CD4-positive, alpha-beta T cell treated with Interleukin-6 at 100 ng/mL for 8 hours (primary cell): ENCODE measurements around the gene FER.
"Not testable (repeated sequence)": the region's sequence is repeated elsewhere in the genome, so short reads cannot be mapped to it uniquely, and the experiment has no call there.

Experiments used
- DNase-seq: peaks from one replicate; pipeline ENCODE4 v3.0.0-alpha.2; 2020; ENCODE audit warnings: mixed read lengths, low spot score

FER gene

GRCh38 chr5:109125755-109126429 lies 378.2 kb downstream of the FER start:
- DNase-seq = no peak

GRCh38 chr5:109126481-109126880 lies 378.8 kb downstream of the FER start:
- no peak for DNase-seq

- no peak for DNase-seq
These were observed 389.2 kb downstream of the FER start for GRCh38 chr5:109136906-109137305.

- DNase-seq = no peak
These were observed 393.8 kb downstream of the FER start for GRCh38 chr5:109141222-109142200.

- no peak for DNase-seq
These were observed 395.3 kb downstream of the FER start for GRCh38 chr5:109143031-109143430.

GRCh38 chr5:109145139-109145538 lies 397.4 kb downstream of the FER start:
- no peak for DNase-seq

- DNase-seq = no peak
These were observed 398.9 kb downstream of the FER start for GRCh38 chr5:109146591-109146990.

- DNase-seq = no peak
These were observed 404.9 kb downstream of the FER start for GRCh38 chr5:109152565-109152964.

- no peak for DNase-seq
These were observed 407.9 kb downstream of the FER start for GRCh38 chr5:109155625-109156024.

GRCh38 chr5:109156885-109157284 lies 409.2 kb downstream of the FER start:
- no peak for DNase-seq

- DNase-seq = no peak
These were observed 412.8 kb downstream of the FER start for GRCh38 chr5:109160468-109160867.

- DNase-seq = no peak
These were observed 414.4 kb downstream of the FER start for GRCh38 chr5:109161914-109162683.

GRCh38 chr5:109163336-109163735 lies 415.6 kb downstream of the FER start:
- no peak for DNase-seq

- DNase-seq = no peak
These were observed 416.3 kb downstream of the FER start for GRCh38 chr5:109164001-109164400.

- DNase-seq = no peak
These were observed 419.9 kb downstream of the FER start for GRCh38 chr5:109167586-109167985.

GRCh38 chr5:109168151-109168550 lies 420.5 kb downstream of the FER start:
- no peak for DNase-seq

- DNase-seq = no peak
These were observed 423.1 kb downstream of the FER start for GRCh38 chr5:109170629-109171350.

GRCh38 chr5:109171437-109172073 lies 423.9 kb downstream of the FER start:
- DNase-seq = not testable (repeated sequence)

GRCh38 chr5:109173036-109173794 lies 425.5 kb downstream of the FER start:
- no peak for DNase-seq

GRCh38 chr5:109177227-109177626 lies 429.5 kb downstream of the FER start:
- DNase-seq = no peak
